ENCODE measurements around the gene BACH2. TPM values are rescaled to one million over a fixed set of nuclear protein-coding genes. Genes with fewer than 3 reads are reported as not detected.

BACH2 gene
- total RNA-seq, 1 donor from 2014 or later, result 90.4 TPM

- no peak overlapping the region for H3K4me3 Mint-ChIP-seq
- peaks cover 52% of the 10 kb centered on the region for H3K36me3 Mint-ChIP-seq (ENCODE audit: low read depth)
- ChIA-PET POLR2A (no interaction called here), CTCF (no interaction called here)
- TF ChIP-seq CTCF (IDR thresholded peaks at IDR 0.05), result no peak
- H3K27me3 Mint-ChIP-seq, result no peaks in the 10 kb centered on the region
- H3K4me1 Mint-ChIP-seq, result peaks cover 43% of the 10 kb centered on the region
- DNase-seq (no peak), ATAC-seq (ENCODE audit: low read depth) (no peak)
- H3K27ac Mint-ChIP-seq, result peak overlapping the region; percentile 35
- peaks cover 3% of the 10 kb centered on the region for H3K9me3 Mint-ChIP-seq
- intact Hi-C loops (cut with micrococcal nuclease), result no loop called here
Observed at GRCh38 chr6:90053614-90054013, 243.0 kb downstream of the BACH2 start.

GRCh38 chr6:90049295-90049694, 247.3 kb downstream of the BACH2 start:
- Mint-ChIP-seq H3K36me3 (ENCODE audit: low read depth) (peaks cover 49% of the 10 kb centered on the region), H3K9me3 (no peaks in the 10 kb centered on the region), H3K27me3 (no peaks in the 10 kb centered on the region), H3K27ac (peak overlapping the region; percentile 81), H3K4me3 (peak overlapping the region; percentile 28), H3K4me1 (peaks cover 30% of the 10 kb centered on the region)
- no peak for DNase-seq
- POLR2A ChIA-PET, result no interaction called here
- CTCF ChIA-PET, result no interaction called here
- ATAC-seq (ENCODE audit: low read depth), result peak; percentile 50
- TF ChIP-seq CTCF (IDR thresholded peaks at IDR 0.05), result no peak
- intact Hi-C loops (cut with micrococcal nuclease), result loop anchor here (2.0 kb wide), 1 partner anchor 14 kb away; no protein-coding TSS in a partner anchor

DNA sequence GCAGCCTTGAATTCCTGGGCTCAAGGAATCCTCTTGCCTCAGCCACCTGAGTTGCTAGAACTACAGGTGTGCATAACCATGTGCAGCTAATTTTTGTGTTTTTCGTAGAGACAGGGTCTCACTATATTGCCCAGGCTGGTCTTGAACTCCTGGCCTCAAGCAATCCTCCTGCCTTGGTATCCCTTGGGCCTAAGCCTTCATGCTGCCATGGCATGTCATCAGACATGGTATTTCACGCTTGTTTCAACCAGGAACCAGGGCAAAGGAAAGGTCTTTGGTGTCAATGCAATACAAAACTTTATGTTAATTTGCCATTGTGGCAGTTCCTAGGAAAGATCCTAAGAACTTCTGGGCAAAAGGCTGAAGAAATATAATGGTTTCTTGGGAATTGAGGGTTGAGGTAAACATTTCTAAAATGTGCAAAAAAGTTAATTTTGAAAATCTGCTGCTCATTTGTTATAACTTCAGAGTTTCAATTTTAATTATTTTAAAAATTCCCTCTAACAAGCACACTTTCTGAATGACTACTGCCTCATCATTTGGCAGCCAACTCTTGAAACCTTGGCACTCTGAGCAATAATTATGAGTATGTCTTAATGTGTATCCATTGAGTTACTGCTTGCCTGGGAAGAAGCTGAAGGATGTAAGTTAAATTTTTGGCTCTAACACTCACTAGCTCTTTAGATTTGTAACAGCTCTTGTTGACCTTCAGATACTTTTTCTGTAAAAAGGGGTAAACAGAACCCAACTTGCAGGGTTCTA, 248.3 kb downstream of the BACH2 start:
- intact Hi-C loops (cut with micrococcal nuclease), result loop anchor here (2.0 kb wide), 1 partner anchor 14 kb away; no protein-coding TSS in a partner anchor
- no peaks in the 10 kb centered on the region for H3K27me3 Mint-ChIP-seq
- peak overlapping the region; percentile 81 for H3K27ac Mint-ChIP-seq
- H3K4me3 Mint-ChIP-seq, result no peak overlapping the region
- POLR2A ChIA-PET, result no interaction called here
- H3K36me3 Mint-ChIP-seq (ENCODE audit: low read depth), result peaks cover 40% of the 10 kb centered on the region
- TF ChIP-seq CTCF (IDR thresholded peaks at IDR 0.05), result no peak
- CTCF ChIA-PET, result no interaction called here
- peaks cover 26% of the 10 kb centered on the region for H3K4me1 Mint-ChIP-seq
- H3K9me3 Mint-ChIP-seq, result no peaks in the 10 kb centered on the region
- ATAC-seq (ENCODE audit: low read depth), result no peak
- no peak for DNase-seq

GRCh38 chr6:90045535-90045934, 251.1 kb downstream of the BACH2 start:
- Mint-ChIP-seq H3K9me3 (no peaks in the 10 kb centered on the region), H3K36me3 (ENCODE audit: low read depth) (peaks cover 37% of the 10 kb centered on the region), H3K4me3 (no peak overlapping the region), H3K4me1 (peaks cover 21% of the 10 kb centered on the region), H3K27ac (peak overlapping the region; percentile 55), H3K27me3 (no peaks in the 10 kb centered on the region)
- intact Hi-C loops (cut with micrococcal nuclease), result no loop called here
- TF ChIP-seq CTCF (IDR thresholded peaks at IDR 0.05), result no peak
- POLR2A ChIA-PET, result no interaction called here
- CTCF ChIA-PET, result no interaction called here
- ATAC-seq (ENCODE audit: low read depth) (no peak), DNase-seq (no peak)

- H3K4me3 Mint-ChIP-seq, result no peak overlapping the region
- peak overlapping the region; percentile 55 for H3K27ac Mint-ChIP-seq
- ATAC-seq (ENCODE audit: low read depth) (no peak), DNase-seq (no peak)
- no peaks in the 10 kb centered on the region for H3K9me3 Mint-ChIP-seq
- peaks cover 37% of the 10 kb centered on the region for H3K36me3 Mint-ChIP-seq (ENCODE audit: low read depth)
- no peak for TF ChIP-seq CTCF (IDR thresholded peaks at IDR 0.05)
- CTCF ChIA-PET, result no interaction called here
- POLR2A ChIA-PET, result no interaction called here
- peaks cover 17% of the 10 kb centered on the region for H3K4me1 Mint-ChIP-seq
- intact Hi-C loops (cut with micrococcal nuclease), result no loop called here
- H3K27me3 Mint-ChIP-seq, result no peaks in the 10 kb centered on the region
Observed at GRCh38 chr6:90044833-90045381, 251.7 kb downstream of the BACH2 start.
